Activated B cell treated with CpG ODN at 0.5 μM for 24 hours (primary cell): ENCODE results near the gene IPPK. TPM values are rescaled to one million over a fixed set of nuclear protein-coding genes. Genes with fewer than 3 reads are reported as not detected.

Experiments
- ATAC-seq: fragments of 200-7000 bp; cut with Tn5 transposase; one replicate; pipeline ENCODE4 v1.10.0; 2021; ENCODE audit warnings: low read depth, mild to moderate bottlenecking, moderate library complexity
- CTCF ChIA-PET: fragments of 350-600 bp; sonication (Branson Sonifier 250); formaldehyde crosslinking; loops from one replicate; lab custom pipeline; 2021; ENCODE audit warnings: antibody characterized with exemption; lab: Charles Lee
- POLR2A ChIA-PET: fragments of 350-600 bp; sonication (Branson Sonifier 250); formaldehyde crosslinking; loops from one replicate; lab custom pipeline; 2021; ENCODE audit warnings: antibody characterized with exemption; lab: Charles Lee
- DNase-seq: peaks from one replicate; pipeline ENCODE4 v3.0.0; 2022
- H3K27ac Mint-ChIP-seq: one replicate; pipeline ENCODE4 v1.8.0; 2020; ENCODE audit warnings: mixed read lengths
- H3K27me3 Mint-ChIP-seq: one replicate; pipeline ENCODE4 v1.8.0; 2021; ENCODE audit warnings: mixed read lengths
- H3K36me3 Mint-ChIP-seq: one replicate; pipeline ENCODE4 v1.8.0; 2021; ENCODE audit warnings: low read depth, mixed read lengths
- H3K4me1 Mint-ChIP-seq: one replicate; pipeline ENCODE4 v1.8.0; 2021; ENCODE audit warnings: mixed read lengths
- H3K4me3 Mint-ChIP-seq: one replicate; pipeline ENCODE4 v1.8.0; 2020; ENCODE audit warnings: mild to moderate bottlenecking, mixed read lengths
- H3K9me3 Mint-ChIP-seq: one replicate; pipeline ENCODE4 v1.8.0; 2020; ENCODE audit warnings: mixed read lengths
- intact Hi-C: fragments of 100-400 bp; cut with micrococcal nuclease; formaldehyde crosslinking; loops from one replicate; pipeline ENCODE4 v1.15.1; 2024
- total RNA-seq: library from RNA; stranded (reverse); gene quantifications from 2 replicates; pipeline ENCODE4 v1.2.3, GENCODE V29; 2022
- TF ChIP-seq, protein P1 (sequence below): fragments of 200-600 bp; IDR thresholded peaks from one replicate; pipeline ENCODE4 v1.8.0; 2022; ENCODE audit warnings: antibody characterized with exemption, mild to moderate bottlenecking

IPPK gene
- total RNA-seq, 1 donor from 2014 or later, result 9.7 TPM

DNA sequence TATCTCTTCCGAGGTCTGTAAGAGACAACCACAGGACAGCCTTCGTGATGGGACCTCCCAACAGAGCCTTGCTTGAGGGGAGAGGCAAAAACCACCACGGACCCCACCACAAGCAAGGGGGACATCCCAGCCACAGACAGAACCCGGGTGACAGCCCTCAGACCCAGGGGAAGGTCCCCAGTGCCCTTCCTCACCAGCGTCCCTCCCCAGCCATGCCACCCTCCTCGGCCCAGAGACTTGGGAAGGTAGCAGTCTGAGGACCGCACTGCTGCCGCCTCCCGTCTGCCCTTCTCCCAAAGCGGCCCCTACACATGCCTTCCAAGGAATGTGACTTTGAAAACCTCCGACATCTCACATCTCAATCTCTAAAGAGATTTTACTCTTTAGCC is 13.4 kb downstream of the IPPK start:
- H3K4me1 Mint-ChIP-seq, result peaks cover 11% of the 10 kb centered on the region
- peaks cover 56% of the 10 kb centered on the region for H3K36me3 Mint-ChIP-seq
- TF ChIP-seq, protein P1, sequence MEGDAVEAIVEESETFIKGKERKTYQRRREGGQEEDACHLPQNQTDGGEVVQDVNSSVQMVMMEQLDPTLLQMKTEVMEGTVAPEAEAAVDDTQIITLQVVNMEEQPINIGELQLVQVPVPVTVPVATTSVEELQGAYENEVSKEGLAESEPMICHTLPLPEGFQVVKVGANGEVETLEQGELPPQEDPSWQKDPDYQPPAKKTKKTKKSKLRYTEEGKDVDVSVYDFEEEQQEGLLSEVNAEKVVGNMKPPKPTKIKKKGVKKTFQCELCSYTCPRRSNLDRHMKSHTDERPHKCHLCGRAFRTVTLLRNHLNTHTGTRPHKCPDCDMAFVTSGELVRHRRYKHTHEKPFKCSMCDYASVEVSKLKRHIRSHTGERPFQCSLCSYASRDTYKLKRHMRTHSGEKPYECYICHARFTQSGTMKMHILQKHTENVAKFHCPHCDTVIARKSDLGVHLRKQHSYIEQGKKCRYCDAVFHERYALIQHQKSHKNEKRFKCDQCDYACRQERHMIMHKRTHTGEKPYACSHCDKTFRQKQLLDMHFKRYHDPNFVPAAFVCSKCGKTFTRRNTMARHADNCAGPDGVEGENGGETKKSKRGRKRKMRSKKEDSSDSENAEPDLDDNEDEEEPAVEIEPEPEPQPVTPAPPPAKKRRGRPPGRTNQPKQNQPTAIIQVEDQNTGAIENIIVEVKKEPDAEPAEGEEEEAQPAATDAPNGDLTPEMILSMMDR, result no peak
- intact Hi-C loops, result no loop called here
- POLR2A ChIA-PET, result no interaction called here
- CTCF ChIA-PET, result no interaction called here
- H3K27ac Mint-ChIP-seq, result no peak overlapping the region
- no peak for ATAC-seq
- H3K9me3 Mint-ChIP-seq, result no peaks in the 10 kb centered on the region
- DNase-seq, result no peak
- no peak overlapping the region for H3K4me3 Mint-ChIP-seq
- H3K27me3 Mint-ChIP-seq, result no peaks in the 10 kb centered on the region

DNA sequence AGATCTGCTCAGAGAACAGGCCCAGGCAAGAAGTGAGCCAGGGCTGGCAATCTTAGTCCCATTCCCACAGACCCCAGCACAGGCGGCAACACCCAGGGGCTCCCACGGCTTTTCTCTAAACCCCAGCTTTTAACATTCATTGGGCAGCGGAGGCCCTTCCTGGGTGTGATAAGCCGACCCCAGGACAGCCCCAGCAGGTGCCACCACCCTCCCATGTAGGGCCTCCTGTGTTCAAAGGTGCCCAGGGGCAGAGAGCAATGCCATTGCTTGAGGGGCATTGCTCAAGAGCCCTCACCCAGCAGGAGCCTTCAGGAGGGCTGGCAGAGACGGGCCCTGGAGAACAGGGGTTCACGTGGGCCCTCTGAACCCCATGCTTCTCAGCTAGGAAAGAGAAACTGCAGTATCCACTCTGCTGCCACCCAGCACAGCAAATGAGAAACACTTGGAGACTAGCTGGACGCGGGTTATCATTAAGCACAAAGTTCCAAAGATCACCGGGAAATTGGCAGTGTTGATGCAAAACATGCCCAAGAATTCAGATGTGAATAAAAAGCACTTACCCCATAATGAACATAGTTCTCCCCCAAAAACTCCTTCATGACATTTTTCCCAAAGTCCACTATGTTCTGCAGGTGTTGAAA is 13.9 kb downstream of the IPPK start:
- TF ChIP-seq, protein P1, result no peak
- Mint-ChIP-seq H3K27ac (no peak overlapping the region), H3K9me3 (no peaks in the 10 kb centered on the region), H3K27me3 (no peaks in the 10 kb centered on the region), H3K36me3 (peaks cover 61% of the 10 kb centered on the region), H3K4me1 (peaks cover 9% of the 10 kb centered on the region), H3K4me3 (no peak overlapping the region)
- CTCF ChIA-PET, result no interaction called here
- ATAC-seq, result no peak
- POLR2A ChIA-PET, result no interaction called here
- DNase-seq, result no peak
- intact Hi-C loops, result no loop called here

DNA sequence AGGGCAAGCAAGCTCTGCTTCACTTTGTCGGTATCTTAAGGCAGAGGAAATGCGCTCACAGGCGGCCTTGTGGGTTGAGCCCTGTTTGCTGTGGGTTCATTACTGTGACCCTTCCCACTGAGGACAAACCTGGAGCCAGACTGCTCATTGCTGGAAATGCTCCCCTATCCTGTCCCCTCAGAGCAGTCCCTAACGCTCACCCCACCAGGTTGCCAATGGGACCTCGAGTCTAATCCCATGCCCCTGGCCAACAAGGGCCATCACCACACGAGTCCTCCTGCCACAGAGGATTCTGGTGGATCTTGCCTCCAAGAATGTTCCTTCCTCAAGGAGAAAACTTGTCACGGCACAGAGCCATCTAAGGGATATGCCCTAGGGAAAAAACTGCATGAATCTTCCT is 14.6 kb downstream of the IPPK start:
- intact Hi-C loops, result no loop called here
- TF ChIP-seq, protein P1, result no peak
- H3K9me3 Mint-ChIP-seq, result no peaks in the 10 kb centered on the region
- no peak overlapping the region for H3K27ac Mint-ChIP-seq
- no peak for DNase-seq
- no peak for ATAC-seq
- H3K4me3 Mint-ChIP-seq, result no peak overlapping the region
- H3K4me1 Mint-ChIP-seq, result peaks cover 7% of the 10 kb centered on the region
- ChIA-PET CTCF (no interaction called here), POLR2A (no interaction called here)
- peaks cover 66% of the 10 kb centered on the region for H3K36me3 Mint-ChIP-seq
- no peaks in the 10 kb centered on the region for H3K27me3 Mint-ChIP-seq

DNA sequence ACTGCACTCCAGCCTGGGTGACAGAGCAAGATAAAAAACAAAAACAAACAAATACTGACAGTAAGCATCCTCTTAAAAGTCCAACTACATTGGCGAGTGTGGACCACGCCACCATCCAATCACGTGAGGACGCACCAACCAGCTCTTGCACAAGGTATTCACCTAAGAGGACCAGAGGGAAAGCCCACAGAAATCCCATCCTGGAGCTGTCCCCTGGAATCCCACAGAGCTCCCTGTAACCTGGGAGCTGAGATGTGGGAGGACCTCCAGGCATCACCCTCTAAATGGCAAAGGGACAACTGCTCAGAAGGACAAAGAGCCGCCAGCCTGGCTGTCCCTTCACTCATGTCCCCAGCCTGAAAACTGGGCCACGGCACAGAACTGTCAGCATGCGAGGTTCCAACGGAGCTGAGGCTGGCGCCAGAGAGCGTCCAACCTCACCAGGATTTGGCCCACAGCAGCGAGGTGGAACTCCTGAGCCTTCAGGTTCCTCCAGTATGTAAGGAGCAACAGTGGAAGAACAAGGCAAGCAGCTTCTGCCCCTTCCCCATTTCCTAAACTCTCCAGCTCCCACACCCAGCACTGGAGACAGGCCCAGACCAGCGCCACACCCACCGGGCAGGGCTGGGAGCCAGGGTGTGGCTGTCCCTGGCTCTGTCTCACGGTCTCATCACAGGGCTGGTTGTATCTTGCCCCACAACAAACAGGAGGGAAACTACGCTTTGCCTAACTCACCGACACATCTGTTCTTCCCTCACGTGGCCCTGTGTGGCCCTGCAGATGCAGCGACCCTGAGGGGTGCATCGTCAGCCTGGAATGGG is 15.2 kb downstream of the IPPK start:
- ATAC-seq, result no peak
- no peak for DNase-seq
- CTCF ChIA-PET, result no interaction called here
- intact Hi-C loops, result no loop called here
- Mint-ChIP-seq H3K4me3 (no peak overlapping the region), H3K27me3 (no peaks in the 10 kb centered on the region), H3K4me1 (peaks cover 7% of the 10 kb centered on the region), H3K9me3 (no peaks in the 10 kb centered on the region), H3K36me3 (peaks cover 71% of the 10 kb centered on the region), H3K27ac (no peak overlapping the region)
- TF ChIP-seq, protein P1, result no peak
- POLR2A ChIA-PET, result no interaction called here

DNA sequence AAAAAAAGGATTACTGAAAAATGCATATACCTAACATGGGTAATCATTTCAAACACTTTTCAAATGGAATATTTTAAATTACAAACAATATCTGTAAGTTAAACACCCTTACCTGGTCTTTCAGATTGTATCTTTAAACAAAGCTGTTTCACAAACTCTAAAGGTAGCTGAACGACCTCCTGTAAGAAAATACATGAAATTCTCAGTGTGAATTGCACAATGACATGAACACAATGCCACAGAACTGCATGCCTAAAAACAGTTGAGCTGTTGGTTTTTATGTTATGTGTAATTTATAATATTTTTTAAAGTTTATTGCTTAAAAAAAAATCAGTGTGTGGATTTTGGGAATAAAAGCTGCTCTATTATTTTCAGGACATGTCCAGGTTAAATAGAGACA is 17.5 kb downstream of the IPPK start:
- DNase-seq (no peak), ATAC-seq (no peak)
- H3K4me1 Mint-ChIP-seq, result peaks cover 7% of the 10 kb centered on the region
- TF ChIP-seq, protein P1, result no peak
- no peaks in the 10 kb centered on the region for H3K27me3 Mint-ChIP-seq
- H3K9me3 Mint-ChIP-seq, result no peaks in the 10 kb centered on the region
- H3K4me3 Mint-ChIP-seq, result no peak overlapping the region
- H3K27ac Mint-ChIP-seq, result no peak overlapping the region
- ChIA-PET POLR2A (interaction anchor here (0.7 kb wide), 1 partner anchor 835 kb away, joined by 5 read pairs; no protein-coding TSS in a partner anchor), CTCF (interaction anchor here (1.0 kb wide), 1 partner anchor 15 kb away, joined by 3 read pairs; no protein-coding TSS in a partner anchor)
- intact Hi-C loops, result no loop called here
- H3K36me3 Mint-ChIP-seq, result peaks cover 82% of the 10 kb centered on the region
